ENCODE measurements around the gene ATP5PD. TPM values are rescaled to one million over a fixed set of nuclear protein-coding genes. Genes with fewer than 3 reads are reported as not detected.
A peak's percentile ranks its signal among the peaks of the same experiment; 100 is the strongest.

ATP5PD gene
- total RNA-seq, 1 donor from 2014 or later = 212 TPM

- no peaks in the 10 kb centered on the region for H3K9me3 Mint-ChIP-seq (ENCODE audit: unreplicated experiment)
- DNase-seq (ENCODE audit: extremely low spot score, unreplicated experiment) = peak; percentile 94
- H3K4me1 Mint-ChIP-seq (ENCODE audit: unreplicated experiment) = peaks cover 25% of the 10 kb centered on the region
- H3K27ac Mint-ChIP-seq (ENCODE audit: unreplicated experiment) = peak within 1 kb of the TSS; percentile 94
- peaks cover 2% of the 10 kb centered on the region for H3K36me3 Mint-ChIP-seq (ENCODE audit: unreplicated experiment)
- H3K27me3 Mint-ChIP-seq (ENCODE audit: unreplicated experiment) = no peaks in the 10 kb centered on the region
- peak; percentile 74 for TF ChIP-seq CTCF (IDR thresholded peaks at IDR 0.05)
- H3K4me3 Mint-ChIP-seq (ENCODE audit: unreplicated experiment) = peak within 1 kb of the TSS; percentile 90
Observed at GRCh38 chr17:75012346-75013091, 34.2 kb downstream of the ATP5PD start, which contains the start of gene MRPL58. Gene MRPL58, plus strand, starts transcription at chr17:75012670. Its CDS starts 17 bp downstream, at chr17:75012687.

GRCh38 chr17:75012096-75012345 is 34.7 kb downstream of the ATP5PD start:
- H3K9me3 Mint-ChIP-seq (ENCODE audit: unreplicated experiment) = no peaks in the 10 kb centered on the region
- DNase-seq (ENCODE audit: extremely low spot score, unreplicated experiment) = no peak
- no peaks in the 10 kb centered on the region for H3K27me3 Mint-ChIP-seq (ENCODE audit: unreplicated experiment)
- TF ChIP-seq CTCF (IDR thresholded peaks at IDR 0.05) = no peak
- peak overlapping the region; percentile 94 for H3K27ac Mint-ChIP-seq (ENCODE audit: unreplicated experiment)
- peak overlapping the region; percentile 90 for H3K4me3 Mint-ChIP-seq (ENCODE audit: unreplicated experiment)
- H3K36me3 Mint-ChIP-seq (ENCODE audit: unreplicated experiment) = peaks cover 2% of the 10 kb centered on the region
- H3K4me1 Mint-ChIP-seq (ENCODE audit: unreplicated experiment) = peaks cover 25% of the 10 kb centered on the region

GRCh38 chr17:75011401-75012095 is 35.2 kb downstream of the ATP5PD start:
- H3K4me3 Mint-ChIP-seq (ENCODE audit: unreplicated experiment) = peak overlapping the region; percentile 90
- peak overlapping the region; percentile 94 for H3K27ac Mint-ChIP-seq (ENCODE audit: unreplicated experiment)
- H3K36me3 Mint-ChIP-seq (ENCODE audit: unreplicated experiment) = peaks cover 2% of the 10 kb centered on the region
- H3K4me1 Mint-ChIP-seq (ENCODE audit: unreplicated experiment) = peaks cover 25% of the 10 kb centered on the region
- DNase-seq (ENCODE audit: extremely low spot score, unreplicated experiment) = no peak
- TF ChIP-seq CTCF (IDR thresholded peaks at IDR 0.05) = no peak
- H3K27me3 Mint-ChIP-seq (ENCODE audit: unreplicated experiment) = no peaks in the 10 kb centered on the region
- H3K9me3 Mint-ChIP-seq (ENCODE audit: unreplicated experiment) = no peaks in the 10 kb centered on the region

DNA sequence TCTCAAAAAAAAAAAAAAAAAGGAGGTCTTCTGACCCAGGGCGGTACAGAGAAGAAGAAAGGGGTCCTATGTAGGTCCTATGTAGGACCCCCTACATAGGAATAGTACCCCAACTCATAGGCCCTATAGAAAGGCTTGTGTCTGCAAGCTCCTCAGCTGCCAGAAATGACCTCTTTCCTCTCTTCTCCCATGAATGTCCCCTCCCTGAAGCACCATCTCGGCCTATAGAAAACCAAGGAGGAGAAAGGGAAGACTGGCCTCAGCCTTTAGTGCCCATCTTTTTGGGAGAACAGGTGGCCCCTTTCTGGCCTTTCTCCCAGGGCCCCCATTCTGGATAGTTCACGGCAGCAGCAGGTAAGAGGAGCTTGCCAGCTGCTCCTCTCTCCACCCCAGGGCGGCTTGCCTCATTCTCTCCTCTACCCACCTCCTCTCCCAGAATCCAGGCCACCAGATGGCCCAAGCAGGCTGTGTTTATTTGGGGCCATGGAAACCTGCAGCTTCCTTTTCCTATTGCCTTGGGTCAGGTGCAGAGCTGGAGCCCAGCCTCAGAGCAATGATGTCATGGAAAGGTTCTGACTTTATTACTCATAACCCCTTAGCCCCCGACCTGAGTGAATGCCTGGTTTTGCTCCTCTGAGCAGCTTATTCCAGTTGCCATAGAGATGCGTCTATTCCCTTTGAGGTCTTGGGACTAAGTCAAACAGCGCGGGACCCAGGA is 35.9 kb downstream of the ATP5PD start:
- H3K9me3 Mint-ChIP-seq (ENCODE audit: unreplicated experiment) = no peaks in the 10 kb centered on the region
- TF ChIP-seq CTCF (IDR thresholded peaks at IDR 0.05) = no peak
- peak overlapping the region; percentile 14 for H3K4me3 Mint-ChIP-seq (ENCODE audit: unreplicated experiment)
- peaks cover 25% of the 10 kb centered on the region for H3K4me1 Mint-ChIP-seq (ENCODE audit: unreplicated experiment)
- no peak for DNase-seq (ENCODE audit: extremely low spot score, unreplicated experiment)
- no peaks in the 10 kb centered on the region for H3K27me3 Mint-ChIP-seq (ENCODE audit: unreplicated experiment)
- H3K27ac Mint-ChIP-seq (ENCODE audit: unreplicated experiment) = peak overlapping the region; percentile 94
- H3K36me3 Mint-ChIP-seq (ENCODE audit: unreplicated experiment) = peaks cover 4% of the 10 kb centered on the region
